Activated gamma-delta T cell treated with anti-CD3 and anti-CD28 coated beads, Interleukin-2, amount 50 U/mL, for 16 hours (primary cell): ENCODE measurements around the gene SPATA13.
"Not testable (repeated sequence)": the region's sequence is repeated elsewhere in the genome, so short reads cannot be mapped to it uniquely, and the experiment has no call there.

Source experiments
- DNase-seq: peaks from one replicate; pipeline ENCODE4 v3.0.0-alpha.2; 2020; ENCODE audit warnings: low read depth

SPATA13 gene

DNA sequence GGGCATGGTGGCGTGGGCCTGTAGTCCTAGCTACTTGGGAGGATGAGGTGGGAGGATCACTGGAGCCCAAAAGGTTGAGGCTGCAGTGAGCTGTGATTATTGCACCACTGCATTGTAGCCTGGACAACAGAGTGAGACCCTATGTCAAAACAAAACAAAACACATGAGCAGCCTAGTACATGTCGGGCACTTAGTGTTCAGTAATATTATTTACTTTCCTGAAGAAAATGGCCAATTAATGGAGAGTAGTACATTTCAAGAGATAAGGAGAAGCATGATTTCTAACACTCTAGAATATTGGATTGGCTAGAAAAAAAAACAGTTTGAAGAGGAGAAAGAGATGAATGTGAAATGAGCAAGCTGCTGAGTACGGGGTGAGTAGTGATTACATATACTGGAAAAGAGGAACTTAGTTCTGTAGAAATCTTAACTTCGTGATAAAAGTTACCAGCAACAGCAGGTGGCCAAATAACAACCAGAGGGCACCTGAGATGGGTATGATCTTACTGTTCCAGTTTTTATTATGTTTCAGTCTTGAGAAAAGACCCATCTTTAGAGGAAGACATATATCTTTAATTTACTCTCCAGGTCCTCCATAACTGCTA lies 36.2 kb downstream of the SPATA13 start:
- DNase-seq = no peak

DNA sequence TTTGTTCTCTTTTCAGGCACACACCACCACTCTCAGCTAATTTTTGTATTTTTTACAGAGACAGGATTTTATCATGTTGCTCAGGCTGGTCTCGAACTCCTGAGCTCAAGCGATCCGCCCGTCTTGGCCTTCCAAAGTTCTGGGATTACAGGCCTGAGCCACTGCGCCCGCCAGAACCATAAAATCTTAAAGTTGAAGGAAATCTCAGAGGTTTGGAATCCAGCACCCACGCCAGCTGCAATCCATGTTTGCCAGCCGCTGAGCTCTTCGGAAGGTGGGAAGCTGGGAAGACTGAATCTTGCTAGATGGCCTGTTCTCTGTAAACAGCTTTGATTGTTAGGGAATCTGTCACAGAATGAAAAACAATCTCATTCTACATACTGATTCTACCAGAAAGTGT lies 38.5 kb downstream of the SPATA13 start:
- DNase-seq = no peak

GRCh38 chr13:24202215-24202614 lies 41.7 kb downstream of the SPATA13 start:
- no peak for DNase-seq

DNA sequence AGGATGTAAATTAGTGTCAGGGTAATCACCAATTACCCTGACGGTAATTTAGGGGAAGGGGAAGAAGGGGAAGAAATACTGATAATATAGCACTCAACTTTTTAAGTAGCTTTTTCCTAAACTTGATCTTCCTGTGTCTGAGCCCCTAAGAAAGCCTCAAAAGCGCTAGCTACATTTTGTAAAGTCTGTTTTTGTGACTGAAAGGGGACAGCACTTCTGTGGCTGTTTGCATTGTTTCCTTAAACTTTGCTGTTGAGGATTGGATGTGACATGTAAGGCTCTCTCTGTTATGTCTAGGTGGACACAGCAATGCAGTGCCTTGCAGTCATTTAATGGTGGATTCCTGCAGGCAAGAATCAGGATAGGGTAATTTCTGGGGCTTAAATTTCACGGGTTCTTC lies 42.8 kb downstream of the SPATA13 start:
- DNase-seq = no peak

GRCh38 chr13:24203811-24204210 lies 43.3 kb downstream of the SPATA13 start:
- DNase-seq = no peak

DNA sequence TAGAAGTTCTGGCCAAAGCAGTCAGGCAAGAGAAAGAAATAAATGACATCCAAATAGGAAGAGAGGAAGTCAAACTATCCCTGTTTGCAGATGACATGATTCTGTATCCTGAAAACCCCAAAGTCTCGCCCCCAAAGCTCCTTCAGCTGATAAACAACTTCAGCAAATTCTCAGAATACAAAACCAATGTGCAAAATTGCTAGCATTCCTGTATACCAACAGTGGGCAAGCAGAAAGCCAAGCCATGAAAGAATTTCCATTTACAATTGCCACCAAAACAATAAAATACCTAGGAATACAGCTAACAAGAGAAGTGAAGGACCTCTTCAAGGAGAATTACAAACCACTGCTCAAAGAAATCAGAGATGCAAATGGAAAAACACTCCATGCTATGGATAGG lies 44.6 kb downstream of the SPATA13 start:
- DNase-seq = not testable (repeated sequence)

GRCh38 chr13:24207841-24208667 lies 47.5 kb downstream of the SPATA13 start:
- no peak for DNase-seq

DNA sequence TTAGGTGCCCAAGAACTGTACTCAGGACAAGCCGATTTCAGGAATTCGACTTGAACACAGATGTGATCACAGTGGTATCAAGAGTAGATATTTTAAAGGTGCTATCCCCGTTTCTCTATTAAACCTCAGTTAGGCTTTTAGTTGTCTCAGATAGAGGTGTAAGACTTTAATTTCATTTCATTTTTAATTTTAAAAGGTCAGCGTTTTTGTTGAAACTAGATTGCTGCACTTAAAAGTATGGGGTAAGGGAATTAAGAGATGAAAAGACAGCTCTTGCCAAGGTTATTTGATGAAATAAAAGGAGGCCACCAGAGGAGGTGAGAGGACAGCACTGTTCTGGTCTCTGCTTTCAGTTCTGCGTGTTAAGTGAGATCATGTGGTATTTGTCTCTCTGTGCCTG lies 48.6 kb downstream of the SPATA13 start:
- no peak for DNase-seq

DNA sequence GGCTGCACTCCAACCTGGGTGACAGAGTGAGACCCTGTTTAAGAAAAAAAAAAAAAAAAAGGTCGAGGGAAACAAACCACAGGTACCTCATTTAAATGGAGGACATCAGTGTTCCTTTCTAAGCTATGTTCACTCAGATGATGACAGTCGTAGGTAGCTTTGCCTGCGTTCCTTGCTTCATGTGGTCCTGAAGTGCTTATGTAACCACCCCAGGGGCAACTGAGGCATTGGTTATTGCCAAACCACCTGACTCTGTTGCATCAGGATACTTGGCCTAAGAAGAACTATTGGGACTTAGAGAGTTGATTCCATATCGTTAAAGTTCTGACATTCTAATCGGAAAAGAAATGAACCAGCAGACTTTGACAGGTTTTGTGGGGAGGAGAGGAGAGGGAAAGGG lies 51.7 kb downstream of the SPATA13 start:
- no peak for DNase-seq

- no peak for DNase-seq
Observed at GRCh38 chr13:24212674-24213073, 52.2 kb downstream of the SPATA13 start.

DNA sequence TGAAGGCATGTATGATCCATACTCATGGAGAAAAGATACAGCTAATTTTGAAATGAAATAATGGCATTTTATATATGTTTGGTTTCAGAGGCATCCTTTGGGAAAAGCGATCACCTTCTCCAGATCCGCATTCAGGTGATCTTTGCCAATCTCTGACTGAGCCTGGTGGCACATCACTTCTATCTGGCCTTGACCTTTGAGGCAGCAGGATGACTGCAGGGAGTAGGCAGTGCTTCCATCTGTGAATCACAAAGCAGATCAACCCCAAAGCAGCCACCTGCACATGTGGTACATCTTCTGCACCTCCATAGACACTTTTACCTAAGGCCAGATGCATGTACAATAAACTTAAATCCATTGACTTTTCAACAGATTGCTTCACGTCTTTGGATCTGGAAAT lies 53.4 kb downstream of the SPATA13 start:
- DNase-seq = no peak

DNA sequence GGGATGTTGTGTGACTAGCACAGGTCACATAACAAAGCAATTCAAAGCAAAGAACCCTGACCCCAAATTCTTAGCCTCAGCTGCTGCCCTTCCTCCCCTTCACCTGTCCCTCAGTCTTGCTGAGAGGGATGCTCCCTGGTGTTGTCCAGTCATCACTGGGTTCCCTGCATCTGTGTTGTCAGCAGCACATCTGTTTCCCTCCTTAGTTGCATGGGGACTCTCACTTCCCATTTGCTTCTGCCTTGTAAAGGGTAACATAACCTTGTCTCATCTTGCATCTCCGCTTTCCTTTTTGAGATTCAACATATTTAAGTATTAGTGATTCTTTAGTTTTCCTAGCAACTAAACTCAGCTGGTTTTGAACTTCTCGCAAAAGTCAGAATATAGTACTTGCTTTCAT lies 54.0 kb downstream of the SPATA13 start:
- no peak for DNase-seq

DNA sequence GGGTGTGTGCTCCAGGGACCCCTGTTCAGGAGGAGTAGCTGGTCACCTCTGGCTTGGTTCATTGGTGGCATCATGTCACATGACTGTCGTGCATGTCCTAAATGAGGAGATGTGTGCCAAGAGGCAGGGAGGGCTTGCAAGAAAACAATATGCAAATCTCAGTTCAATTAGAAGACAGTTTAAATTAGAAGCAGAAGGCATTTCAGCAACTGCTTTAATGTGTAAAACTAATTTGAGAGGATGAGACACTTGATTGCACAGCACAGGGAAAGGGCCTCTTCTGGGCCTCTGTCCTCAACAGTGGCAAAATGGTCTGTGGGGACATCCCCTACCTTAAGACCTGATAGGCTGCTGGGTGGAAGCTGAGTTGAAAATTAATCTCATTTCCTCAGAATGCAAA lies 54.6 kb downstream of the SPATA13 start:
- no peak for DNase-seq

GRCh38 chr13:24215732-24216131 lies 55.2 kb downstream of the SPATA13 start:
- DNase-seq = no peak

DNA sequence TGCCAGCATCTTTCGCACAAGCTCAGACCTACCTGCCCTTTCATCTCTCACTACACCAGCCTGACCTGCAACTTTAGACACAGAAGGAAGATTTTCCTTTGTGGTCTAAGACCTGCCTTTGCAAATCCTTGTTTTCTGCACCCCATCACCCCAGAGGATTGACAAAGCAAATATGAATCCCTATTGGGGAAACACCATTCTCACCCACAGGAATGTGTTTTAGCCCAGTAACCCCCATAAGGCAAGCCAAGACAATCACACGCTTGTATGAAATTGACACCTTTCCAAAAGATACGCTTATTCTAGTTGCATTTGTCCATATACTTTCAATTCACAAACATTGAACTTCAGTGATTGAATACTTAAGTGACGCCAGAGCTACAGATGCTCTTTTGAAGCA lies 55.7 kb downstream of the SPATA13 start:
- DNase-seq = no peak

GRCh38 chr13:24216779-24217178 lies 56.3 kb downstream of the SPATA13 start:
- not testable (repeated sequence) for DNase-seq

- DNase-seq = no peak
Observed at GRCh38 chr13:24217601-24218281, 57.2 kb downstream of the SPATA13 start.

- no peak for DNase-seq
Observed at GRCh38 chr13:24218338-24218737, 57.8 kb downstream of the SPATA13 start.

- DNase-seq = no peak
Observed at GRCh38 chr13:24218977-24219376, 58.5 kb downstream of the SPATA13 start.

DNA sequence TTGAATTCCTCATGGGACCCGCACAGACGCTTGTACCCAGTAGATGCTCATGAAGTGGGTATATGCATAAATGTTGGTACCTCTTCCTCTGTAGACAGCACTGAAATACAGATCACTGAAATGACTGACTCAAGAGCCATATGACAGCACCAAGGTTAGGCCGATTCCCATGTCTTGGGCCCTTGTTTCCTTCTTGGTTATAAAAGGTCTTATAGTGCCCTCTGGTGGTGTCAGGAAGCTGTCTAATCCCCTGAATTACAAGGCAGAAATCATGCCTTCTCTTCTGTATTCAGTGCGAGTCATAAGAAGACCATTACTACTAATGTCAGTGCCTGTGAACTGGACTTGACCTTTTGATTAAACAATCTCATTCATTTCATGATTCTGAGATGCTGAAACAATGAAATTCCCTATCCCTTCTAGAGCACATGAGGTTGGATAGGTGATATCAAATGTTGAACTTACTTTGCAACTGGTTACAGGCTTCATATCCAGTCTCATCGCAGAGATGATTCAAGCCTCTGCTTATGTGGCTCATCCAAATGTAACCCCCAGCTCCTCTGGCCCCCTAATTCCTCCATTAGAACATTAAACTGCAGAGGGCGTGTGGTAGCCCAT lies 59.7 kb downstream of the SPATA13 start:
- DNase-seq = peak; percentile 36

DNA sequence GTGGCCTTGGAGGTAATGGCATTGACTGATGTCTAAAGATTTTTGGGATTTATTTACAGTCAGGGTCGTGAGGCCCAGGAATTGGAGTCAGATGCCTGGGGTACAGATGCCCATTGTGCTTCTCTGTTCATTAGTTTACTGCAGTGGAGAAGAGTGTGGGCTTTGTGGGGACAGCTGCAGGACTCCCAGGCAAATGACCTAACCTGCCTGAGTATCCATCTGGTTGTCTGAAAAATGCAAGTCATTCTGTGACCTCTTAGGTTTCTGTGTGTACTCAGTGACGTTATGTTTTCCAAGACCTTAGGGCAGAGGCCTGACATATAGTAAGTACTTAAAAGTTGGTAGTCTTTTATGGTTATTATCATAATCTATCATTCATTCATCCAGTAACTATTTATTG lies 60.5 kb downstream of the SPATA13 start:
- DNase-seq = no peak

GRCh38 chr13:24222756-24223155 lies 62.2 kb downstream of the SPATA13 start:
- no peak for DNase-seq
